ENCODE measurements around the gene TMEM92.

- TF ChIP-seq CTCF (IDR thresholded peaks at IDR 0.05), result no peak
- TF ChIP-seq EZH2phosphoT487 (IDR thresholded peaks at IDR 0.05), result no peak
These were observed 9.4 kb downstream of the TMEM92 start for GRCh38 chr17:50283714-50284113.

Measured in neural progenitor cell (in vitro differentiated cells).